BJ (cell line): ENCODE results near the gene CGB8. TPM values are rescaled to one million over a fixed set of nuclear protein-coding genes. Genes with fewer than 3 reads are reported as not detected.

Experiments used
- CTCF ChIA-PET: fragments of 350-600 bp; formaldehyde crosslinking; extraction: SDS; loops from one replicate; lab custom pipeline; 2021; ENCODE audit warnings: antibody characterized with exemption, inconsistent platforms; lab: Yijun Ruan, JAX
- POLR2A ChIA-PET: fragments of 300-600 bp; sonication (Branson Sonifier 250); formaldehyde crosslinking; extraction: SDS; loops from one replicate; lab custom pipeline; 2021; ENCODE audit warnings: antibody characterized with exemption; lab: Charles Lee
- DNase-seq: peaks from one replicate; pipeline ENCODE4 v3.0.0-alpha.2; 2011; ENCODE audit warnings: low read depth
- H3K27me3 ChIP-seq: 2 replicates; pipeline ENCODE4 v1.6.0; 2011; ENCODE audit warnings: low read length; ENCODE audit not compliant: control insufficient read depth, insufficient read depth
- H3K36me3 ChIP-seq: 2 replicates; pipeline ENCODE4 v1.5.1; 2011; ENCODE audit warnings: low read length; ENCODE audit not compliant: control insufficient read depth, insufficient read depth
- H3K4me3 ChIP-seq: 2 replicates; pipeline ENCODE4 v1.5.1; 2011; ENCODE audit warnings: low read depth, mild to moderate bottlenecking, control low read depth, low read length
- CTCF ChIP-seq: IDR thresholded peaks from 2 replicates; pipeline ENCODE4 v1.5.1; 2011; ENCODE audit warnings: low read depth, mild to moderate bottlenecking, control low read depth, inconsistent platforms, low read length, moderate library complexity; ENCODE audit not compliant: insufficient read depth
- polyA plus RNA-seq: library from polyadenylated mRNA; depleted of rRNA; stranded (reverse); fragments of >200 nt; gene quantifications from 2 replicates; pipeline ENCODE4 v1.2.3, GENCODE V29; 2011

The CGB8 gene
- polyA plus RNA-seq, 1 experiment, result not detected

DNA sequence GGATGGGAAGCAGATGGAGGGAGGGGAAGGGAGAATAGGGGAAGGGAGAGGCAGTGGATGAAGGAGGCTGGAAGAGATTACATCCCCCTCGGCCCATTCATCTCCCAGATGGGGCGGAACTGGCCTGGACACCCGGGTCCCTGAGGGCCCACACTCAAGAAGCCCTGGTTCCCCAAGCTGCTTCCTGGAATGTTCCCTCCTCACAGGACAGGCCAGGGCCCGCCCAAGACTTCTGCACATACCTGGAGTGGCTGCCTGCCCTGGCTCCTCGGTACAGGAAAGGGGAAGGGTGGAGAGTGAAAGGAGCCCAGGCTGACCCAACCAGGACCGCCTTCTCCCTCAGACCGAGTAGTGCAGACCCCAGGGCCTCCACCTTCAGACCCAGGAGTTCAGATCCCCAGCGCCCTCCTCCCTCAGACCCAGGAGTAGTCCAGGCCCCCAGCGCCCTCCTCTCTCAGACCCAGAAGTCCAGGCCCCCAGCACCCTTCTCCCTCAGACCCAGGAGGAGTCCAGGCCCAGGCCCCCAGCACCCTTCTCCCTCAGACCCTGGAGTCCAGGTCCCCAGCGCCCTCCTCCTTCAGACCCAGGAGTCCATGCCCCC is 15.2 kb upstream of the CGB8 start:
- Histone ChIP-seq H3K27me3 (peaks cover 17% of the 10 kb centered on the region), H3K36me3 (no peaks in the 10 kb centered on the region), H3K4me3 (no peak overlapping the region)
- no peak for TF ChIP-seq CTCF
- POLR2A ChIA-PET, result no interaction called here
- CTCF ChIA-PET, result no interaction called here
- DNase-seq, result no peak

DNA sequence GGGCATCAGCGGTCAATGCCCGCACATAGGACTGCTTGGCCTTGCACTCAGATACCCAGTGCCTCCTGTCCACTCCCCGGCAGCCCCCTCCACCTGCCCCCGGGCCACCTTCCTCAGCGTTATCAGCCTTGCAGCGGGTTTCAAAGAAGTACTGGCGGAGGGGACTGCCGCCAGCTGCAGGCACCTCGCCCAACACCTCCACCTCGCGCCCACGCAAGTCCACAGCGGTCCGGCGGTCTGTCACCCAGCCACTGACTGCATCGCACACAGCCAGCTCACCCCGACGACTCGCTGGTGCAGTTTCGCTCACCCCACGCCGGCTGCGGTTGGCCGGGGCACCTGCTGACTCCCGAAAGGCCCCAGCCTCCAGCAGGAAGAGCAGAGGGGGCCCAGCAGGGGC is 12.5 kb upstream of the CGB8 start:
- peaks cover 14% of the 10 kb centered on the region for H3K27me3 ChIP-seq
- H3K36me3 ChIP-seq, result no peaks in the 10 kb centered on the region
- DNase-seq, result no peak
- H3K4me3 ChIP-seq, result no peak overlapping the region
- ChIA-PET CTCF (interaction anchor here (1.7 kb wide), 1 partner anchor 37 kb away, joined by 5 read pairs; no protein-coding TSS in a partner anchor), POLR2A (no interaction called here)
- no peak for TF ChIP-seq CTCF

DNA sequence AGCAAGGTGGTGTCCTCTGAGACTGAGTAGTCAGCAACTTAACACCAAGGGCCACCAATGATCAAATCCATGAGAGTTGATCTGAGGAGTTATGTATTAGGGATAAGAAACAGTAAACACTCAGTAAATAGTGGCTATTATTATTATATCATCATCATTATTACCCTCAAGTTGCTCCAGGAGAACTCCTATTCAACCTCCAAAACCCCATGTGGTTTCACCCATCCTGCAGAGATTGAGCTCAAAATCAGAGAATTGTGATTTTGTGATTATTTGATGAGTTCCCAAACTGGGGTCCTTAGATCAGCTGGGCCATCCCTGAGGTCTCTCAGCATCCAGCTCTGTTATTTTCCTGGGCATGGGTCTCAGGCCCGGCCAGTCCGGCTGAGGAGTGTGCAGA is 12.1 kb upstream of the CGB8 start:
- no peak for TF ChIP-seq CTCF
- ChIA-PET POLR2A (no interaction called here), CTCF (interaction anchor here (1.7 to 3.5 kb wide), 2 partner anchors 38 to 61 kb away, joined by 5 to 14 read pairs; no protein-coding TSS in a partner anchor)
- DNase-seq, result no peak
- no peak overlapping the region for H3K4me3 ChIP-seq
- H3K27me3 ChIP-seq, result peaks cover 10% of the 10 kb centered on the region
- no peaks in the 10 kb centered on the region for H3K36me3 ChIP-seq

- Histone ChIP-seq H3K27me3 (peaks cover 1% of the 10 kb centered on the region; the same call in 1 of the 2 replicates), H3K36me3 (no peaks in the 10 kb centered on the region), H3K4me3 (no peak overlapping the region)
- TF ChIP-seq CTCF, result no peak
- CTCF ChIA-PET, result interaction anchor here (0.8 to 3.5 kb wide), 4 partner anchors 16 to 67 kb away, joined by 3 to 14 read pairs (median 6); no protein-coding TSS in a partner anchor
- POLR2A ChIA-PET, result no interaction called here
- no peak for DNase-seq
These were observed 10.1 kb upstream of the CGB8 start for GRCh38 chr19:49059053-49059452.

DNA sequence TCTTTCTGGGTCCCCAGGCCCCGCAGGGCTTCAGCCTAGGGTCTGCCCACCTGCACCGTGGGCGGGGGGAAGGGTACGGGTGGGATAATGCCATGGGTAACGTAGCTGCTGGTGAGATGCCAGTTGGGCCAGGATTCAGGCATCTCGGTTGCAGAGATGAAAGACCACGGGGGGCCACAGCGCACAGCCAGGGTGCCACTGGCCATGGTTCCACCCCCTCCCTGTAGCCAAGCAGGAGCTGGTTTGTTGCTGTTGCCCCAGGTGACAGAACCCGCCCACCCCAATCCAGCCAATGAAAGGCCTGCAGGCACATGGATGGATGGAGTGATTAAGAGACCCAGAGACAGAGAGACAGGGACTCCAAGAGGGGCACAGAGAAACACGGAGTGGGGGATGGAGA is 9.7 kb upstream of the CGB8 start:
- ChIA-PET CTCF (interaction anchor here (0.7 to 3.5 kb wide), 3 partner anchors 17 to 59 kb away, joined by 3 to 14 read pairs (median 7); no protein-coding TSS in a partner anchor), POLR2A (no interaction called here)
- Histone ChIP-seq H3K36me3 (no peaks in the 10 kb centered on the region), H3K27me3 (no peaks in the 10 kb centered on the region), H3K4me3 (no peak overlapping the region)
- no peak for DNase-seq
- no peak for TF ChIP-seq CTCF
